A673 (cell line): ENCODE data around the gene MAGEA12. TPM values are rescaled to one million over a fixed set of nuclear protein-coding genes. Genes with fewer than 3 reads are reported as not detected.
"Not testable (repeated sequence)": the region's sequence is repeated elsewhere in the genome, so short reads cannot be mapped to it uniquely, and the experiment has no call there.

Experiments used
- Bru-seq: library from RNA; stranded (reverse); fragments of 400-500 nt; gene quantifications from one replicate; lab custom pipeline; 2021; lab: Mats Ljungman, UMichigan
- BruChase-seq, 2 experiments: library from RNA; stranded (reverse); fragments of 400-500 nt; gene quantifications; one replicate each; lab custom pipeline; 2021; lab: Mats Ljungman, UMichigan
- BruUV-seq: library from RNA; stranded (reverse); fragments of 400-500 nt; replicated peaks from 2 replicates; lab custom pipeline; 2021; lab: Mats Ljungman, UMichigan
- CTCF ChIA-PET: fragments of 300-600 bp; sonication (Branson Sonifier 250); formaldehyde crosslinking; loops from one replicate; lab custom pipeline; 2022; ENCODE audit warnings: antibody characterized with exemption; lab: Charles Lee
- POLR2A ChIA-PET: fragments of 300-600 bp; sonication (Branson Sonifier 250); formaldehyde crosslinking; loops from one replicate; lab custom pipeline; 2022; ENCODE audit warnings: antibody characterized with exemption; ENCODE audit not compliant: low non-redundant PET; lab: Charles Lee
- DNase-seq: peaks from one replicate; pipeline ENCODE4 v3.0.0-alpha.2; 2015; ENCODE audit warnings: low spot score
- H3K27ac ChIP-seq: fragments of 200-600 bp; sonication (generic); 2 replicates; pipeline ENCODE4 v1.5.1; 2016; ENCODE audit warnings: mixed run types, low read depth, mild to moderate bottlenecking, mixed read lengths, antibody characterized with exemption, low read length; ENCODE audit not compliant: poor library complexity, severe bottlenecking
- H3K27me3 ChIP-seq: fragments of 200-600 bp; sonication (generic); replicated peaks from 2 replicates; pipeline ENCODE4 v1.6.1; 2017; ENCODE audit warnings: mixed run types, low read depth, mild to moderate bottlenecking, mixed read lengths, antibody characterized with exemption, low read length; ENCODE audit not compliant: insufficient read depth, poor library complexity
- H3K36me3 ChIP-seq: fragments of 200-600 bp; sonication (generic); 2 replicates; pipeline ENCODE4 v1.6.1; 2016; ENCODE audit warnings: mixed run types, mild to moderate bottlenecking, mixed read lengths, antibody characterized with exemption, low read length; ENCODE audit not compliant: insufficient read depth, poor library complexity, severe bottlenecking
- H3K4me1 ChIP-seq: fragments of 200-600 bp; sonication (generic); 2 replicates; pipeline ENCODE4 v1.6.1; 2017; ENCODE audit warnings: mixed run types, mild to moderate bottlenecking, mixed read lengths, antibody characterized with exemption, low read length; ENCODE audit not compliant: insufficient read depth, poor library complexity, severe bottlenecking
- H3K4me3 ChIP-seq: fragments of 200-600 bp; sonication (generic); 2 replicates; pipeline ENCODE4 v1.5.1; 2016; ENCODE audit warnings: low read depth, mixed run types, mild to moderate bottlenecking, mixed read lengths, low read length; ENCODE audit not compliant: poor library complexity, severe bottlenecking
- H3K9me3 ChIP-seq: fragments of 200-600 bp; sonication (generic); 2 replicates; pipeline ENCODE4 v1.6.1; 2016; ENCODE audit warnings: mixed run types, low read depth, mild to moderate bottlenecking, mixed read lengths, antibody characterized with exemption, low read length; ENCODE audit not compliant: poor library complexity, severe bottlenecking
- CTCF ChIP-seq: fragments of 300-800, 200-600 bp; sonication (generic); conservative IDR thresholded peaks from 2 replicates; pipeline ENCODE4 v1.5.1; 2017; ENCODE audit warnings: low read depth, mild to moderate bottlenecking, antibody characterized with exemption, low read length, moderate library complexity, mixed read lengths
- intact Hi-C: fragments of 100-400 bp; cut with micrococcal nuclease; formaldehyde crosslinking; loops from one replicate; pipeline ENCODE4 v1.10.0; 2022; ENCODE audit not compliant: unreplicated experiment
- long read RNA-seq: library from polyadenylated mRNA; stranded (forward); transcript quantifications from one replicate; pipeline ENCODE4 v2.0.0, GENCODE V29; 2022
- total RNA-seq: library from RNA; stranded (reverse); gene quantifications from 2 replicates; pipeline ENCODE4 v1.2.3, GENCODE V29; 2021

MAGEA12 gene
- total RNA-seq (not detected in 2 replicates), Bru-seq, nascent RNA (not detected), BruChase-seq, experiment 1, labeled RNA remaining after a 2-hour chase (percentile 19 among the genes with signal in this experiment), BruChase-seq, experiment 2, labeled RNA remaining after a 6-hour chase (not detected)
- long read RNA-seq, result 0 reads

- ChIA-PET CTCF (no interaction called here), POLR2A (no interaction called here)
- Histone ChIP-seq H3K36me3 (no peaks in the 10 kb centered on the region), H3K9me3 (no peaks in the 10 kb centered on the region), H3K4me3 (no peak within 1 kb of the TSS), H3K27me3 (peaks cover 11% of the 10 kb centered on the region), H3K27ac (no peak within 1 kb of the TSS), H3K4me1 (no peaks in the 10 kb centered on the region)
- intact Hi-C loops, result no loop called here
- DNase-seq, result no peak
- no TSS peak for BruUV-seq
- no peak for TF ChIP-seq CTCF
Measured at GRCh38 chrX:152733261-152733975, at the start of gene MAGEA12, which contains the start of gene CSAG1. TSS of gene MAGEA12 (plus strand) at chrX:152733757. CDS start at chrX:152736162, 2,405 bp downstream. TSS of gene CSAG1 (minus strand) at chrX:152733721. CDS start at chrX:152732460, 1,261 bp downstream.

- H3K9me3 ChIP-seq, H3K27ac ChIP-seq, POLR2A ChIA-PET, H3K36me3 ChIP-seq, H3K4me3 ChIP-seq, BruUV-seq, intact Hi-C loops, H3K27me3 ChIP-seq, CTCF ChIA-PET, H3K4me1 ChIP-seq, DNase-seq: not testable (repeated sequence)
Measured at GRCh38 chrX:152697952-152698931, 35.3 kb upstream of the MAGEA12 start, which contains the start of gene MAGEA3. TSS of gene MAGEA3 (plus strand) at chrX:152698794. CDS start at chrX:152700833, 2,039 bp downstream.

GRCh38 chrX:152700390-152700789 is 33.2 kb upstream of the MAGEA12 start:
- DNase-seq, intact Hi-C loops, POLR2A ChIA-PET, H3K4me1 ChIP-seq, H3K27me3 ChIP-seq, H3K27ac ChIP-seq, H3K4me3 ChIP-seq, H3K36me3 ChIP-seq, CTCF ChIA-PET, H3K9me3 ChIP-seq, BruUV-seq: not testable (repeated sequence)

GRCh38 chrX:152706500-152706899 is 27.1 kb upstream of the MAGEA12 start:
- H3K4me3 ChIP-seq, intact Hi-C loops, CTCF ChIA-PET, H3K4me1 ChIP-seq, H3K36me3 ChIP-seq, BruUV-seq, H3K27ac ChIP-seq, H3K27me3 ChIP-seq, POLR2A ChIA-PET, DNase-seq, H3K9me3 ChIP-seq: not testable (repeated sequence)

GRCh38 chrX:152709173-152709572 is 24.4 kb upstream of the MAGEA12 start, which contains the start of gene CSAG2:
TSS of gene CSAG2 (minus strand) at chrX:152709273. CDS start at chrX:152709112, 161 bp downstream.
- intact Hi-C loops, result not testable (repeated sequence)

GRCh38 chrX:152713195-152713594 is 20.4 kb upstream of the MAGEA12 start:
- H3K36me3 ChIP-seq, POLR2A ChIA-PET, H3K4me3 ChIP-seq, H3K9me3 ChIP-seq, H3K4me1 ChIP-seq, BruUV-seq, DNase-seq, intact Hi-C loops, CTCF ChIA-PET, H3K27me3 ChIP-seq, H3K27ac ChIP-seq: not testable (repeated sequence)

More at GRCh38 chrX:152709173-152709572, 24.4 kb upstream of the MAGEA12 start, which contains the start of gene CSAG2:
- H3K4me3 ChIP-seq, POLR2A ChIA-PET, H3K4me1 ChIP-seq, H3K36me3 ChIP-seq, DNase-seq, H3K27me3 ChIP-seq, CTCF ChIA-PET, H3K27ac ChIP-seq, H3K9me3 ChIP-seq, BruUV-seq: not testable (repeated sequence)
